HG02623 (cell line): ENCODE measurements around the gene NUDT3.
"Not testable (repeated sequence)": the region's sequence is repeated elsewhere in the genome, so short reads cannot be mapped to it uniquely, and the experiment has no call there.

Source experiments
- ATAC-seq: cut with Tn5 transposase; IDR thresholded peaks from one replicate; pipeline ENCODE4 v1.9.1; 2021; ENCODE audit warnings: moderate library complexity; ENCODE audit not compliant: unreplicated experiment

NUDT3 gene

DNA sequence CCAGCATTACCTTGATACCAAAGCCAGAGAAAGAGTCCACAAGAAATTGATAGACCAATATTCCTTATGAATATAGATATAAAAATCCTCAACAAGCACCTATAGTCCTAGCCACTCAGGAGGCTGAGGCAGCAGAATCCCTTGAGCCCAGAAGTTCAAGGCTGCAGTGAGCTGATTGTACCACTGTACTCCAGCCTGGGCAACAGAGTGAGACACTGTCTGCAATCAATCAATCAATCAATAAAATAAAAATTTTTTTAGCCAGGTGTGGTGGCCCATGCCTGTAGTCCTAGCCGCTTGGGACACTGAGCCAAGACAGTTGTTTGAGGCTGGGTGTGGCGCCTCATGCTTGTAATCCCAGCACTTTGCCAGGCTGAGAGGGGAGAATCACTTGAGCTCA is 124.7 kb downstream of the NUDT3 start:
- ATAC-seq = no peak

DNA sequence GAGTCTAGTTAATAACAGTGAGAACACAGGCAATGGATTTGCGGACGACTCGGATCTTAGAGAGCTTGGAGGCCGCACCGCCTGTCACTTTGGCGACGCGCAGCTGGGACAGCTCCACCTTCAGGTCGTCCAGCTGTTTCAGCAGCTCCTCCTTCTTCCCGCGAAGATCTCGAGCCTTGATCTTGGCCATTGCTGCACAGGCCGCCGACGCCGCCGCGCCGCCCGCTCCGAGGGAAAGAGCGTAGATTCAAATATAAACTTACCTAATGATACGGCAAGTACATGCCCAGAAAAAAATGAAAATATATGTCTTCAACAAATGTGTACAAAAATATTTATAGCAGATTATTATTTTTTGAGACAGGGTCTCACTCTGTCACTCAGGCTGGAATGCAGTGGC is 129.0 kb downstream of the NUDT3 start:
- not testable (repeated sequence) for ATAC-seq

DNA sequence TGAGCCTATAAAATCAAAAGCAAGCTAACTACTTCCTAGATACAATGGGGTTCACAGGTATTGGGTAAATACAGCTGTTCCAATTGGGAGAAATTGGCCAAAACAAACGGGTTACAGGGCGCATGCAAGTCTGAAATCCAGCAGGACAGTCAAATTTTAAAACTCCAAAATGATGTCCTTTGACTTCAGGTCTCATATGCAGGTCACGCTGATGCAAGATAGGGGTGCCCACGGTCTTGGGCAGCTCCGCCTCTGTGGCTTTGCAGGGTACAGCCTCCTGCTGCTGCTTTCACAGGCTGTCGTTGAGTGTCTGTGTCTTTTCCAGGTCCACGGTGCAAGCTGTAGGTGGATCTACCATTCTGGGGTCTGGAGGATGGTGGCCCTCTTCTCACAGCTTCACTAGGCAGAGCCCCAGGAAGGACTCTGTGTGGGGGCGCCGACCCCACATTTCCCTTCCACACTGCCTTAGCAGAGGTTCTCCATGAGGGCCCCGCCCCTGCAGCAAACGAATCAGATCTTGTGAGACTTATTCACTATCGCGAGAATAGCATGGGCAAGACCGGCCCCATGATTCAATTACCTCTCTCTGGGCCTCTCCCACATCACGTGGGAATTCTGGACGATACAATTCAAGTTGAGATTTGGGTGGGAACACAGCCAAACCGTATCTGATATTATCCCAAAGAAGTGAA is 131.7 kb downstream of the NUDT3 start:
- no peak for ATAC-seq

DNA sequence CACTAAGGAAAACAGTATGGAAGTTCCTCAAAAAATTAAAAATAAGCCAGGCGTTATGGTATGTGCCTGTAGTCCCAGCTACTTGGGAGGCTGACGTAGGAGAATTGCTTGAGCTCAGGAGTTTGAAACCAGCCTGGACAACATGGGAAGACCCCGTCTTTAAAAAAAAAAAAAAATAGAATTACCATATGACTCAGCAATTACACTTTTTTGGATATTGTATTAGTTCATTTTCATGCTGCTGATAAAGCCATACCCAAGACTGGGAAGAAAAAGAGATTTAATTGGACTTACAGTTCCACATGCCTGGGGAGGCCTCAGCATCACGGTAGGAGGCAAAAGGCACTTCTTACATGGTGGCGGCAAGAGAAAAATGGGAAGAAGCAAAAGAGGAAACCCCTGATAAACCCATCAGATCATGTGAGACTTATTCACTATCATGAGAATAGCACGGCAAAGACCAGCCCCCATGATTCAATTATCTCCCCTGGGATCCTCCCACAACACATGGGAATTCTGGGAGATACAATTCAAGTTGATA is 132.9 kb downstream of the NUDT3 start:
- ATAC-seq = no peak

DNA sequence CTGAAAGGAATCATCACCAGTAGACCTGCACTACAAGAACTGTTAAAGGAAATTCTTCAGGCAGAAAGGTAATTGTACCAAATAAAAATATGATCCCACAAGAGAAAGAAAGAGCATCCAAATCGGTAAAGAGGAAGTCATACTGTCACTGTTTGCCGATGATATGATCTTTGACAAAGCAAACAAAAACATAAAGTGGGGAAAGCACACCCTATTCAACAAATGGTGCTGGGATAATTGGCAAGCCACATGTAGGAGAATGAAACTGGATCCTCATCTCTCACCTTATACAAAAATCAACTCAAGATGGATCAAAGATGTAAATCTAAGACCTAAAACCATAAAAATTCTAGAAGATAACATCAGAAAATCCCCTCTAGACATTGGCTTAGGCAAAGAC is 140.1 kb downstream of the NUDT3 start:
- not testable (repeated sequence) for ATAC-seq

DNA sequence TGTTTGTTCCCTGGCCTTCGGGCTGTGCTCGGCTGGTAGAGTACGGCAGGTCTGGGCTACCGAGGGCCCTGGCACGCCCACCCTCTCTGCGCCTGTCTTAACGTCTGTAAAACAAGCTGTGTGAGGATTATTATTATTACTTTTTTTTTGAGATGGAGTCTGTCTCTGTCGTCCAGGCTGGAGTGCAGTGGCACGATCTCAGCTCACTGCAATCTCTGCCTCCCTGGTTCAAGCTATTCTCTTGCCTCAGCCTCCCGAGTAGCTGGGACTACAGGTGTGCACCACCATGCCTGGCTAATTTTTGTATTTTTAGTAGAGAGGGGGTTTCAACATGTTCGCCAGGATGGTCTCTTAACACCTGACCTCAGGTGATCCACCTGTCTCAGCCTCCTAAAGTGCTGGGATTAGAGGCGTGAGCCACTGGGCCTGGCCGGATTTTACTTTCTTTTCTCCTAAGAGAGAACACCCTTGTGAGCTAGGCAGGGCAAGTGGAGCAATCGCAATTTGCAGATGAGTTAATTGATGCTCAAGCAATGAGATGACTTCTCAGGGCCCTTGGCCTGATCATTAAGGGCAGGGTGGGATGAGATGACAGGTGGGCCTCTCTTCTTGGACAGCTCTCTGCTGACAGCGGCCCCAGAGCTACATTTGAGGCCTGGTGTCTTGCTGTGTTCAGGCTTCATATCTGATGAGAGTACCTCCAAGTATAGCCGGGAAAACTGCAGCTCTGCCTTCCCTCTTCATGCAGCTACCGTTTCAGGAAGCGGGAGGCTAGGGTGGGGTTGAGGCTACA is 142.8 kb downstream of the NUDT3 start:
- peak; percentile 19 for ATAC-seq

DNA sequence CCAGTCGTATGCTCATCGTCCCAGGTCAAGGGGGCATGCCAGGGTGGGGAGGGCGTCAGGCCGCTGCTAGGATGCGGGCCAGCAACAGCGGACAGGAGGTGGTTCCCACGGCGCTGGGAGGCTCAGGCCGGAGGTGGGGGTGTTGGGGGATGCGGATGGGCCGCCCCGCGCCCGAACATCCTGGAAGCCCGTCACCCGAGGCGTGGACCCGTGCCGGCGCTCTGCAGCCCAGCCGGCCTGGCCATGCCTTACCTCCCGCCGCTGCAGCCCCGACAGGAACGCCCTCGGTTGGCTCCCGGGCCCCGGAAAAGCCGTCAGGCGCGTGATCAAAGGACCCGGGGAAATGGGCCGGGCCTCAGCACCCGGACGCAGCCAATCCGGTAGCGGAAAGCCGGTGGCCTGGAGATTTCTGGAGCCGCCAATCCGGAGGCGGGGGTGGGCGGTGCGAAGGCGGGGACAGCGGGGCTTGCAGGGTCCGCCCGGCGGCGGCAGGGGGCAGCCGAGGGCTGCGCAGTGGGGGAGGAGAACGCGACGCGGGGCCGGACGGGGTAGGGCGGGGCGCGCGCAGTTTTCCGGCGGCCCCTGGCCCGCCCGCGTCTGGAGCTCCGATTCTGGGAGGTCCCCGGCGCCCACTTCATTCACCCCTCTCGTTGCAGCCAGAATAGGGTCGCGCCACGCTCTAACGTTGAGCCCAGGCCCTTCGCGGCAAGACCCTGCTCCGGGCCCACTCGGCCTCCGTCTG is 143.6 kb downstream of the NUDT3 start, which contains the start of gene SMIM29:
Gene SMIM29, minus strand, starts transcription at position 280 of the 742 bp plus-strand sequence. CDS start 1,215 bp downstream, outside the sequence.
- peak; percentile 72 for ATAC-seq

DNA sequence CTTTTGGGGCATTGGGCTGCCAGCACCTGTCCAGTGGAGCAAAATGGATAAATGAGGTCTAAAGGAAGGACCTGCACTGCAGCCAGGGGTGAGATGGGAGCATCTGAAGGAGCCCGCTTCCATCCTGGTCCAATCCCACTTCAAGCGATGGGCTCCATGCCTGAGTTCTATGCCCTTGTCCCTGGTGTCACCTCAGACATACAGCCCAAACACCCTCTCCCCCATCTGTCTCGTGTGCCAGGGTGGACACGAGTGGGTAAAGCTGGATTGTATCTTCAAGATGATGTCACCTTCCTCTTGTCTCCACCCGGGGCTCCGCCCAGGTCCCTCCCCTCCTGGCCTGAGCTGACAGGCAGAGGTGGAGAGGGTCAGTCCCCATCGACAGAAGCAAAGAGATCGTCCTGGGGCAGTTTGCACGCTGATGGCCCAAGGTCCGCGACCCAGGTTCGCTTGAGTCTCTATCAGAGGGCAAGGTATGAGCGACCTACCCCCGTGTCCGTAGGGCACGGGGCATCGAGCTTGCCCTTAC is 144.2 kb downstream of the NUDT3 start:
- ATAC-seq = peak; percentile 20

DNA sequence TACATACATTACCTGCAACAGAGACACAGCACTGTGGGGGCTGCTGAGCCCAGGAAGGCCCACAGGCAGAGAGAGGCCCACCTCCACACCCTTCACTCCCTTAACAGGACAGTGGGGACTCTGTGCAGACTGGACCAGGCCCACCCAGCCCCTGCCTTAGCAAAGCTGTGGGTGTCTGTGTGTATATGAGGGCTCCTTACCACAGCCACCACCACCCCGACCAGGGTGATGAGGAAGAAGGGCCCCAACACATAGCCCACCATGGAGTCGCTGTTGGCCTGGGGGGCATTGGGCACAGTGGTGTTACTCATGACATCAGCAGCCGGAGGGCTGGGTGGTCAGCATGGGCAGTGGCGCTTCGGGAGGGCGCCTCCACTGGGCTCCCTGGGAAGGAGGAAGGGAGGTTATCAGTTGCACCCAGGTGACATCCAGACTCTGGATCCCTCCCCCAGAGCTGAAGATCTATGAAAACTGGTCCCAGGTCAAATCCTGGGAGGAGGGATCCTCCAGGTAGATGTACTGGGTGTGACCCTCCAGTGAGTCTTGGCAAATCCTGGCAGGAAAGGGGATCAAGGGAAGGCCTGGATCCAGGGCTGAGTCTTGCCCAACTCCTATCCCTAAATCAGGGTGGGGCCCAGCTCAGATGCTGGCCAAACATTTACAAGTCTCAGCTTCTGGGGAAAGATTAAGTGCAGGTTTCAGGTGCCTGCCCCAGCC is 144.8 kb downstream of the NUDT3 start:
- ATAC-seq = no peak

DNA sequence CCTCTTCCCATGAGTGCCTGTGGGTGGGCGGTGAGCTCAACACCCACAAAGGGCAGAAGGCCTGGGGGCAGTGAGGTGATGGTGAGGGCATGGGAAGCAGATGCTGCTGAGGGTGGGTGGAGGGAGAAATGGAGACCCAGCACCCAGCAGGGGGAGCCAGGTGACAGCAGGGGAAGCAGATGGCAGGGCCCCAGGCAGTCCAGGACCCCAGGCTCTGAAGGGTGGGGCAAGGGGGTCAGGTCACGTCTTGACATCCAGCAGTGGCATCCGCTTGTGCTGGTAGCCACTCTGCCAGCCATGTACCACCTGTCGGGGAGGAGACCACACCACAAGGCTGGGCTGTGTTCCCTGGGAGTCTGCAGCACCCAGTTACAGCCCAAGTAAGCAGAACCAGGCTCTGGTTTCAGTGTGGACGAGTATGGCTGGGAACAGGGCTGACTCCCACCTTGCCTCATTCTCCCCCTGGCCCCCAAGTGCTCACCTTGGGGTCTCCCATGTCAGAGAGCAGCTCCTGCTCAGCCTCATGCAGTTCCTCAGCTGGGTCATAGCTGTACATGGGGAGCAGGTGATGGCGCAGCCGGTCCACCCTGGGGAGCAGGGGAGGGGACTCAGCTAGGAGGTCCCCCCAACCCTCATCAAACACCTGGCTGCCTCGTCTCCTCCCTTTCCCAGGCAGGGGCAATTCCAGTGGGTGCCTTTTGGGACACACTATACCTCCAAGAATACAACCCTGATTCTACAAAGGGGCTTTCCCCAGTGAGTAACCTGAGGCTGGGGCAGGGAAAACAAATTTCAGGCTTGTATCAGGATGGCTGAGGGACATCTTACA is 145.7 kb downstream of the NUDT3 start:
- no peak for ATAC-seq

DNA sequence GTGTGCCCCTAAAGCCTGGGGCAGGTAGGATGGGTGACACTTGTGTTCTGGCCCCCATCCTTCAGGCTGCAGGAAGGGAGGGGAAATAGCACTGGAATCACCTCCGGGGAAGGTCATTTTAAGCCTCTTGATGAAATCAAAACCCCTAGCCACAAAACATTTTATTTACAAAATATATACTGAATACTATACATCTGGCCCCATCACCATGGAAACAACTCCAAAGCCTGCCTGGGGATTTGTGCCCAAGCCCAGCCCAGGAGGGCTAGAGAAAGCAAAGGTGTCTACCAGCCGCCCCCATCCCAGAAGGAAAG is 146.3 kb downstream of the NUDT3 start:
- no peak for ATAC-seq

DNA sequence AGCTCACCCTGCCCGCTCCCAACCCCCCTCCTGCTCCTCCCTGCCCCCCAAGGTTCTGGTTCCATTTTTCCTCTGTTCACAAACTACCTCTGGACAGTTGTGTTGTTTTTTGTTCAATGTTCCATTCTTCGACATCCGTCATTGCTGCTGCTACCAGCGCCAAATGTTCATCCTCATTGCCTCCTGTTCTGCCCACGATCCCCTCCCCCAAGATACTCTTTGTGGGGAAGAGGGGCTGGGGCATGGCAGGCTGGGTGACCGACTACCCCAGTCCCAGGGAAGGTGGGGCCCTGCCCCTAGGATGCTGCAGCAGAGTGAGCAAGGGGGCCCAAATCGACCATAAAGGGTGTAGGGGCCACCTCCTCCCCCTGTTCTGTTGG is 146.7 kb downstream of the NUDT3 start:
- ATAC-seq = not testable (repeated sequence)

DNA sequence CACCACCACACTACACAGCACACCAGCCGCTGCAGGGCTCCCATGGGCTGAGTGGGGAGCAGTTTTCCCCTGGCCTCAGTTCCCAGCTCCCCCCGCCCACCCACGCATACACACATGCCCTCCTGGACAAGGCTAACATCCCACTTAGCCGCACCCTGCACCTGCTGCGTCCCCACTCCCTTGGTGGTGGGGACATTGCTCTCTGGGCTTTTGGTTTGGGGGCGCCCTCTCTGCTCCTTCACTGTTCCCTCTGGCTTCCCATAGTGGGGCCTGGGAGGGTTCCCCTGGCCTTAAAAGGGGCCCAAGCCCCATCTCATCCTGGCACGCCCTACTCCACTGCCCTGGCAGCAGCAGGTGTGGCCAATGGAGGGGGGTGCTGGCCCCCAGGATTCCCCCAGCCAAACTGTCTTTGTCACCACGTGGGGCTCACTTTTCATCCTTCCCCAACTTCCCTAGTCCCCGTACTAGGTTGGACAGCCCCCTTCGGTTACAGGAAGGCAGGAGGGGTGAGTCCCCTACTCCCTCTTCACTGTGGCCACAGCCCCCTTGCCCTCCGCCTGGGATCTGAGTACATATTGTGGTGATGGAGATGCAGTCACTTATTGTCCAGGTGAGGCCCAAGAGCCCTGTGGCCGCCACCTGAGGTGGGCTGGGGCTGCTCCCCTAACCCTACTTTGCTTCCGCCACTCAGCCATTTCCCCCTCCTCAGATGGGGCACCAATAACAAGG is 147.3 kb downstream of the NUDT3 start:
- ATAC-seq = not testable (repeated sequence)

DNA sequence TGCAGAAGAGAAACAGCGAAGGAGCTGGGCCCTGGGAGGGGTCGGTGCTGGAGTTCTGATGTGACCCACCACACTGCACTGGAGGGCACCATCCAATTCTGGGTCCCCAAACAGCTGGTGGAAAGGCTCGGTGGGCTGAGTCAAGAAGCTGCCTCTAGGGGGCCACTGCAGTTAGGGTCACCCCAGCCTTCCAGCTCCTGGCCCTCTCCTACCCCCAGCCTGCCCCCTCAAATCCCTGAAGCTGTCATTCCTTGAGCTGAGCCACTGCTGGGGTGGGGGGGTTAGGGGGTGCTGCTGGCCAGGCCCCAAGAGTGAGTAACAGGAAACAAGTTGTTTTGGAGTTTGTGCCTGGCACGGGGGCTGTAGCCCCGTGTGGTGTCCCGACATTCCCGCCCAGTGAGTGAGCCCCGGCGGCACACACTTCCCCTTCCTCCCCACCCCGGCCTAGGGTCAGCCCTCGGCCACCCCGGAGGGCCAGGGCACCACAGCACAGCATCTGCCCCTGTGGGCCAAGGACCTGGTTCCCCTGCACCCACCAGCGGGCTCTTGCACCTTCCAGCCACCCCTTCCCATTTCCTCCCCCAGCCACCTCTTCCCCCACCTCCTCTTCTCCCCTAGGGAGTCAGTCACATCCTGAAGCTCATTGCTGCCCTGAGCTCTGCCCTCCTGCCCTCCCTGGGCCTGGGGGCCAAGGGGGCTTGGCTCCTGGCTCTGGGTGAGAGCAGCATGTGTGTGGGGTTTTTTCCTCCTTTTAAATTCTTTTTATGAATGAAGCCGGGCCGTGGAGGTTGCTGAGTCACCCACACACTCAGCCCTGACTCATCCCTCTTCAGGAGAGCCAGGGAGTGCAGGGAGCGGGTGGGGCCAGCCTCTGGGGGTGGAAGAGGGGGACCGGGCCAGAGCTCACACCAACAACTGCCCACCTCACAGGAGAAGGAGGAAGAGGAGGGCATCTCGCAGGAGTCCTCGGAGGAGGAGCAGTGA is 148.3 kb downstream of the NUDT3 start:
- no peak for ATAC-seq

DNA sequence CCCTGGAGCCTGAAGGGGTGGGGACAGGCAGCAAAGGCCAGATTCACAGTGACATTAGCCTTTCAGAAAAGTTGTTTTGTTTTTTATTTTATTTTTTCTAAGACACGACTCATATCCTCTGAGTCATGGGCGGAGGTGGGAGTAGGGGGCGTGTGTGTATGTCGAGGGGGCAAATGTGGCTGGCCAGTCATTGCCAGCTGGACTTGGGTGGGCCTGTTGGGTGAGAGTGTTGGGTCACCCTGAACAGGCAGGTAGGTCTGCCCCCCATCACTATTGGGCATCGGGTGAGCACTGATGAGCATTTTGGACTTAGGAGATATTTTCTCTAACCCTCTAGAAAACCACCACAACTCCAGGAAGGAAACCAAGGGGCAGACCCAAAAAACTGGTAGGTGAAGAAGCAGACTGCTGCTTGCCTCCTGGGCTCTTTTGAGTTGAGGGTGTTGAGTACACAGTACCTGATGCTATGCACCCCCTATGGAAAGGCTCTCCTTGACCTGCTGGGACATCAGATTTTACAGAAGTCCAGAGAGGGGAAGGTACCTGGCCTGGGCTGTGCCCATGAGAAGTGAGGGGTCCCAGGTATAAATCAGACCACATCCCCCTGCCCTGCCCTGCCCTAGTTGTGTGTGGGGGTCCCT is 149.2 kb downstream of the NUDT3 start:
- ATAC-seq = no peak

DNA sequence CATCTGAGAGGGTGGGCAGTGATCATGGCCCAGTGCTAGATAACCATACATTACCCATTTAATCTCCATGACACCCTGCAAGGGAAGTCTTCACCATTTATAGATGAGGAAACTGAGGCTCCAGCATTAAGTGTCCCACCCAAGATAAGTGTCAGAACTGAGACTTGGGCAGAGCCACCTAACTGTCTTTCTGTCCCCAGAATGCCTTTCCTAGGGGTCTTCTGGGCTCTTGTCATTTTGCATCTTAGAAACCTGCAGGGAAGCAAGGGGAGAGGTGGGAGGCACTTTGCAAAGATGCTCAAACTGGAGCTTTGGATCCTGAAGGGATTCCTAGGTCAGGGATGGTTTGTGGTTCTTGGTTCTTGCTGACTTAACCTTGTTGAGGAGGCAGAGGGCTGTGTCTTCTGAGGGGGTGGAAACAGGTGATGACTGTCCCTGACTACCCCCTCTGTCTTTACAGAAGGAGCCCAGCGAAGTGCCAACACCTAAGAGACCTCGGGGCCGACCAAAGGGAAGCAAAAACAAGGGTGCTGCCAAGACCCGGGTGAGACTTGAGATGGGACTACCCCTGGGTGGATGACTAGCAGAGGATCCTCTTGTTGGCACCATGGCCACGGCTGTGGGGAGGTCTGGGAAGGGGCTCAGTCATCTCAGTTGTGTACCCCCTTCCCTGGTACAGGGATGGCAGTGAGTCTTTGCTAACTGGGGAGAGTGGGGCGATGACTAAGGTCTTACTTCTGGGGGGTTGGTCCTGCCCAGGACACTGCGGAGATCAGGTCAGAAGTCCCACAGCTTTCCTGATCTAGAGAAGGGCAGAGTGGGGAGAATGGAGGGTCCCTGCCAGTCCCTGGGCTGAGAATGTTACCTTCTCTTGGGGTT is 150.0 kb downstream of the NUDT3 start:
- ATAC-seq = no peak
